Smooth muscle cell of the brain vasculature (primary cell): Measurements from ENCODE around the gene PRKCH.

ENCODE experiments used
- DNase-seq: peaks from one replicate; pipeline ENCODE4 v3.0.0-alpha.2; 2012; ENCODE audit warnings: low read depth, low spot score

The PRKCH gene

DNA sequence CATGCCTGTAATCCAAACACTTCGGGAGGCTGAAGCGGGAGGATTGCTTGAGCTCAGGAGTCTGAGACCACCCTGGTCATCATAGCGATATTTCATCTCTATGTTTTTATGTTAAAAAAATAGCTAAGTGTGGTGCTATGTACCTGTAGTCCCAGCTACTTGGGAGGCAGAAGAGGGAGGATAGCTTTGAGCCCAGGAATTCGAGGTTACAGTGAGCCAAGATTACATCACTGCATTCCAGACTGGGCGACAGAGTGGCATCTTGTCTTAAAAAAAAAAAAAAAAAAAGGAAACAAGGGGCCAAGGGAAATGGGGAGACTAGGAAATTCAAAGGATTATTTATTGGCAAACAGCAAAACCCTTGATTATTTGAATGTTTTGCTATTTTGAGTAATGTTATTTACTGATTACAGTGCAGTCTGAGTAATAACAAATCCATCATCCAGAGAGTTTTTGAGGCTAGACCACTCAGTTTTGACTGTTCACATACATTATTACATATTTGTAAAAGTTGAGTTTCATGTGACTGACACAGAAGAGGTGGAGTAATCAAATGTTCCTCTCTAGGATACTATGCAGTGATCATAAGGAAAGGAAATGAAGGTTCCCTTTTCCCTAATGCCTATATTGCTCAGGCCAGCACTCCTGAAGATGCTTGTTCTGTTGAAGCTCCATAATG is 40.8 kb downstream of the PRKCH start:
- no peak for DNase-seq

DNA sequence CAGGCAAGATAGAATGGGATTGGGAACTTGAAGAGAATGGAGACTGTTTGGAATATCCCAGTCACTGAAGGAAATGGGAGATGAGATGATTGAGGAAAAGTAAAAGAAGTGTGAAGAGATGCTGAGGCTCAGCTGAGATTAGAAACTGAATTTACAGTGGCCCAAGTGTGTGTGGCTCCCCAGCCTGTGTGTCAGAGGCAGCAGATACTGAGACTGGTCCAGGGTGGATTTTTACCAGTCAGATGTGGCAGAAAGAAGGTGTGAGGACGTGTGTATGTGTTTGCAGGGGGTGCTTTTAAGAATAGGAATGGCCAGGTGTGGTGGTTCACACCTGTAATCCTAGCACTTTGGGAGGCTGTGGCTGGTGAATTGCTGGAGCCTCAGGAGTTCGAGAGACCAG is 42.9 kb downstream of the PRKCH start:
- no peak for DNase-seq

- DNase-seq = no peak
These were observed 44.4 kb downstream of the PRKCH start for GRCh38 chr14:61365667-61366212.

- DNase-seq = peak; percentile 36
These were observed 46.8 kb downstream of the PRKCH start for GRCh38 chr14:61368114-61368710.

- no peak for DNase-seq
These were observed 47.5 kb downstream of the PRKCH start for GRCh38 chr14:61368781-61369453.

DNA sequence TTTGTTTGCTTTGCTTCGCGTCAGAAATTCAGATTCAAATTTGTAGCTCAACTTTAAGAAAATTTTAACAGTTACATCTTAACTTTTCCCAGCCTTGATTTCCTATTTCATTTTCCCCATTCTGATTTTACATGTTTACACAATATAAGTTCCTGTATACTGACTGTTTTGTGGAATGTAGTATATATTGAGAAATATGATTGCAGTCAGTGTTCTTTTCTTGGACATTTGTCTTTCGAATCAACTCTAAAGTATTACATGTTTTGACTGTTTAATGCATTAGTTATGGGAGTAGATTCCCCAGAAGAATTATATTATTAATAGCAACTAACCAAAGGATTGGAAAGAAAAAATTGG is 48.1 kb downstream of the PRKCH start:
- no peak for DNase-seq

DNA sequence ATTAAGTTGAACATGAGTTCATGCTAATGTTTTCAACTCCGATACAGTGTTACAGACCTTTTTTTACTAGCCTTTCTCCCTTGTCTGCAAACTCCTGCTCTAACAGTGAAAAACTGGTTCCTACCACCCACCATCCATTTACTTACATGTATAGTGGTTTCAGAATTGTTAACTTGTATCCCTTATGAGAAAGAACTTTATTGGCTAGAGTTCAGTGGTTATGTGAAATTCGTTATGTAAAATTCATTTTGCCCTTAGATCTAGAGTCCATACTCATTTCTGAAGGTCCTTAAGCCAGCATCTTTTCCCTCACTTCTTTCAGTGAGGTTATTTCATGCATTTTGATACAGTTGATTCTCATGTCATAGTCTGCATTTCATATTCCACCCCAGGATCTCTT is 51.0 kb downstream of the PRKCH start:
- no peak for DNase-seq

DNA sequence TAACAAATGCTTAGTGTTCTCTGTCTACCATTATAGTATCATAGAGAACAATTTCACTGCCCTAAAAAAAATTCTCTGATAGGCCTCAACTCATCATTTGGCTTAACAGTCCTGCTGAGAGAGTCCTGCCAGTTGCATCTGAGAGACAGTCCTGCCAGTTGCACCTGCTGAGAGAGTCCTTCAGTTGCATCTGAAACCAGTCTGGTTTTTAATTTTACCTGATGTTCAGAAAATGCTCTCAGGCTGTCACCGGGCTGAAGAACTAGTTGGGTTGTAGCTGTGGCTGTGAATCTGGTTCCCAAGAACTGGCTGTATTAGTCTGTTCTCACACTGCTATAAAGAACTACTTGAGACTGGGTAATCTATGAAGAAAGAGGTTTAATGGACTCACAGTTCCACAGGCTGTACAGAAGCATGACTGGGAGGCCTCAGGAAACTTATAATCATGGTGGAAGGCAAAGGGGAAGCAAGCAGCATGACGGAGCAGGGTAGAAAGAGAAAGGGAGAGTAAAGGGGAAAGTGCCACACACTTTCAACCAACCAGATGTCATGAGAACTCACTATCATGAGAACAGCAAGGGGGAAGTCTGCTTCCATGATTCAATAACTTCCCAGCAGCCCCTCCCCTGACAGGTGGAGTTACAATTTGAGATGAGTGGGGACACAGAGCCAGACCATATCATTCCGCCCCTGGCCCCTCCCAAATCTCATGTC is 51.6 kb downstream of the PRKCH start:
- no peak for DNase-seq

GRCh38 chr14:61374284-61374683 is 52.9 kb downstream of the PRKCH start:
- DNase-seq = no peak

DNA sequence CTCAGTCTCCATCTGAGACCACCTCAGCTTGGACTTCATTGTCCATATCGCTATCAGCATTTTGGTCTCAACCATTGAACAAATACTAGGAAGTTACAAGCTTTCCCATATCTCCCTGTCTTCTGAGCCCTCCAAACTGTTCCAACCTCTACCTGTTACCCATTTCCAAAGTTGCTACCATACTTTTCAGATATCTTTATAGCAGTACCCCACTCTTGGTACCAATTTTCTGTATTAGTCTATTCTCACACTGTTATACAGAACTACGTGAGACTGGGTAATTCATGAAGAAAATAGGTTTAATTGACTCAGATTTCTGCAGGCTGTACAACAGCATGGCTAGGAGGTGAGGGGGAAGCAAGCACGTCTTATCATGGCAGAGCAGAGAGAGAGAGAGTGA is 53.8 kb downstream of the PRKCH start:
- no peak for DNase-seq

DNA sequence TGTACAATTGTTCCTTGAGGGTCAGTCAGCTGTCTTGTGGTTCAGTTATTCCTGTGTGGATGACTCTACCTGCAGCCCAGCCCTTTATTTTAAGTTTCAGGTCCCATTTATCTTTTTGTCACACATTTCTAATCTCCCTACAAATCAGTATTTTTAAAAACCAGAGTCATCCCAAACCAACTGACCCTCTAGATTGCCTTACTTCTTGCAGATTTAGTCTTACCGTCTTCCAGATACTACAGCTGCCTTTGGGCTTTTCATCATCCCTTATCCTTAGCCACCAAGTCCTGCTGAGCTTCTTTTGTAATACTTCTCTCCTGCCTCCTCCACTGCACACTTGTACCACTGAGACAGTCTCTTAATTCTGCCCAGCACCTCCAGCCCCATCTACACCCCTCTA is 54.9 kb downstream of the PRKCH start:
- no peak for DNase-seq

- DNase-seq = no peak
These were observed 56.4 kb downstream of the PRKCH start for GRCh38 chr14:61377749-61378148.

- DNase-seq = no peak
These were observed 58.3 kb downstream of the PRKCH start for GRCh38 chr14:61379639-61380184.

DNA sequence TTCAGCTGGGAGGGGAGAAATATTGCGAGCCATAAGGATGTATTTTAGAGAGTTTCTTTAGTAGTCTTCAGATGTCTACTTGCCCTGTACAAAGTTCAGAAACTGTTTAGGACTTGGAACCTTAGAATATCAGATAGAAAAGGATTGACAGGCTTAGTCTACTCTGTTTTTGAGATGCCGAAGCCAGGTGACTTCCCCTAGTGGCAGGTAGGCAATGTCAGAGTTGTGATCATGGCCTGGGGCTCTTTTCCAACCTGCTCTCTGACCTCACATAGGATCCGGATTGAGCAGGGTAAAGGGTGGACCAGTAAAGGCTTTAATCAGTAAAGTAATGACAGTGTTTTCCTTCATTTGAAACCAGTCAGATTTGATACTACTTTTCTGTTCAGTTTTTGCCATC is 59.6 kb downstream of the PRKCH start:
- no peak for DNase-seq

GRCh38 chr14:61381553-61381952 is 60.2 kb downstream of the PRKCH start:
- no peak for DNase-seq

GRCh38 chr14:61382842-61383241 is 61.5 kb downstream of the PRKCH start:
- no peak for DNase-seq

DNA sequence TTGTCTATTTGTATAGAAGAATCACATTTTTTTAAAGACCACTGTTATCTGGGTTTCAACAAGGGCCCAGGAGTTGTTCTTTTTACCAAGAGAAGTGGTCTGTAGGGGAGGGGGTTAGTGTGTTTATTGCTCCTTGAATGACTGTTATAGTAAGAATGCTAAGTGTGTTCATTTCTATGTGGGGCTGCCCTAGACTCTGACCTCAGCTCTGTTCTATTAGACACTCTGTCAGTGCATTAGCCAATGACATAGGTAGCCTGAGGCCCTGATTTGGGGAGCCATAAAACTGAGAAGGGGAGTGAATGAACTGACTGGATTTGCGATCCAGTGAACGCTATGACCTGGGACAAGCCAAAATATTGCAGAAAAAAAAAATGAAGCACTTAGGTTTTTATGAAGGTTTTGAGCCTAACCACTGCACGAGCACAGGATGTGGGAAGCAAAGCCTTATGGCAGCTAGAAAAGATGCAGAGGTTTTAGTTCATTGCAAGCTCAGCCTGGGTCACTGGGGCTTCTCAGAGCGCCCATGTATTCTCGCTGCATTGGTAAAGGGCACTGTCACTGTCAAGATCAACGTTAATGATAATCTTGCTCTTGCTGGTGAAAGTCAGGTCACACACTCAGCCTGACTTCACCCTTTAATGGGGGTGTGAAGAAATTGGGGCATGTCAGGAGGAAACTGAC is 63.8 kb downstream of the PRKCH start:
- no peak for DNase-seq

GRCh38 chr14:61386173-61386772 is 64.9 kb downstream of the PRKCH start:
- no peak for DNase-seq

- no peak for DNase-seq
These were observed 65.7 kb downstream of the PRKCH start for GRCh38 chr14:61387076-61387475.

DNA sequence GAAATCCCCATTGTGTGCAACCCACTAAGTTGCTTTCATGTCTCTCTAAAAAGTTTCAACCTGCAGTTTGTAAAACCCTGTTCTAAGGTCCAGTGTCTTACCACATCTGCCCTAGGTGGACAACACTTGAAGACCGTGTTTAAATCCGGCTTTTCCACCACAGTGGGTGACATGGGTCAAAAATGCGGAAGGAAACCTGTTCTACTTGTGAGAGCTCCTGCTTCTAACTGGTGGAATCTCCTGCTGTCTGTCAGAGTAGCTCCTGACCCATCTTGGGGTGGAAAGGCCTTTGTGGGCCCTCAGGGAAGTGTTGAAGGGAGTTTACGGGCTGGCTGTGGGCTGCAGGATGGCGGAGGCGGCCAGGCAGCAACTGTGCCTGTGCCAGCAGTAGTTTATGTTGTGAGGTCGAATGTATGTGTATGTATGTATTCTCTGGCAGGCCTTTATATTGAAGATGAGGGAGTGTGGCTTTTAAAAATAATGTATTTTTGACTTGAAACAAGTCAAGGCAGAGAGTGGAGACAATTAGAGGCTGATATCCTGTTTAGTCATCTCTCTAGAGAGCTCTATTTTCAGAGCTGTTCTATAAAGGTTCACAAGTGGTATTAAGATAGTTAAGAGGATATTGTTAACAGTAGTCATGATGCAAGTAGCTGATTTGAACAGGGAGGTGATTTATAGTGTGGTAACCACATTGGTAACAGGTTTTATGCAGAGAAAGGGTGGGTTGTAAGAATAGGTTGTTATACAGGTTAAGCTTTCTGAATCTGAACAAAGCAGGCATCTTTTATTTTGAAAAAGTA is 67.0 kb downstream of the PRKCH start:
- DNase-seq = no peak
